ENCODE data around the gene SSR4. TPM values are rescaled to one million over a fixed set of nuclear protein-coding genes. Genes with fewer than 3 reads are reported as not detected.

The SSR4 gene
- total and polyA plus RNA-seq, 2 donors (not counting 1 experiment from before 2014, with no cell fraction given), result 134 to 297 TPM

DNA sequence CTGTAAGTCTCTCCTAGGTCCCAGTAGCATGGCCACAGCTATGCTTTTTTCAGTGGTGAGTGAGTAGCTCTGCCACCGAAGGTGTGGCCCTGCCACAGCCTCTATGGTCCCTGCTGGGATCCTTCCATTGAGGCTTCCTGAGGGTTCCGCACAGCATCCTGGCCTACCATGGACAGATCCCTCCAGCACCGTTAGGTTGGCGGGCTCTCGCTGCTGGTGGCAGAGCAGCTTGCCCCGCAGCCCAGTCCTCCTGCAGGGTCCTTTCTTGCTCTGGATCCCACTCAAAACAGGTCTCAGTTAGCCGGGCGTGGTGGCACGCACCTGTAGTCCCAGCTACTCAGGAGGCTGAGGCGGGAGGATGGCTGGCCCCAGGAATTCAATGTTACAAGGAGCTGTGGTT, 38.3 kb downstream of the SSR4 start:
- Histone ChIP-seq H3K9ac (ENCODE audit: low read length) (no peak overlapping the region), H4K20me1 (ENCODE audit: control insufficient read depth, insufficient read depth, low read length, poor library complexity, severe bottlenecking) (no peaks in the 10 kb centered on the region), H3K4me2 (replicated peaks; ENCODE audit: low read depth, low read length, poor library complexity, severe bottlenecking) (no peak overlapping the region), H3K79me2 (ENCODE audit: control insufficient read depth, insufficient read depth, low read length) (no peaks in the 10 kb centered on the region), H3K4me1 (ENCODE audit: control insufficient read depth in 2 of 2, insufficient read depth in 2 of 2, low read length in 2 of 2) (peaks cover 7 to 16% of the 10 kb centered on the region in 2 donors), H3K36me3 (replicated peaks in 1 of 2; ENCODE audit: control extremely low read depth in 1 of 2, control insufficient read depth in 1 of 2, extremely low read depth in 1 of 2, insufficient read depth in 2 of 2, low read length in 1 of 2) (no peaks in the 10 kb centered on the region), H3K27me3 (replicated peaks in 1 of 4; ENCODE audit: control extremely low read depth in 1 of 4, control insufficient read depth in 3 of 4, insufficient read depth in 4 of 4, low read length in 3 of 4) (peaks cover 0 to 37% (median 8%) of the 10 kb centered on the region in 4 experiments), H3K9me3 (ENCODE audit: control extremely low read depth in 1 of 3, control insufficient read depth in 2 of 3, insufficient read depth in 1 of 3, low read length in 2 of 3) (peaks cover 0 to 9% (median 0%) of the 10 kb centered on the region in 3 donors), H3K27ac (ENCODE audit: low read length in 2 of 2) (no peak overlapping the region), H2AFZ (ENCODE audit: insufficient read depth, low read depth, low read length, poor library complexity, severe bottlenecking) (no peak overlapping the region), H3K4me3 (ENCODE audit: control extremely low read depth in 1 of 5, extremely low read depth in 1 of 5, insufficient read depth in 1 of 5, low read depth in 2 of 5, low read length in 4 of 5) (no peak overlapping the region)
- 93% methylated on average over 6 of the region's 10 CpGs for whole genome bisulfite sequencing (ENCODE audit: insufficient coverage)
- H3K4me3 Mint-ChIP-seq, result no peak overlapping the region
- ATAC-seq (ENCODE audit: low read depth), result no peak
- DNase-seq, result no peak
- no peaks in the 10 kb centered on the region for H3K9me3 Mint-ChIP-seq (ENCODE audit: insufficient read depth)
- no peak for TF ChIP-seq EZH2 (IDR thresholded peaks at IDR 0.05; ENCODE audit: borderline replicate concordance, insufficient read depth, low read depth, low read length, poor library complexity, severe bottlenecking)
- TF ChIP-seq, protein P1, sequence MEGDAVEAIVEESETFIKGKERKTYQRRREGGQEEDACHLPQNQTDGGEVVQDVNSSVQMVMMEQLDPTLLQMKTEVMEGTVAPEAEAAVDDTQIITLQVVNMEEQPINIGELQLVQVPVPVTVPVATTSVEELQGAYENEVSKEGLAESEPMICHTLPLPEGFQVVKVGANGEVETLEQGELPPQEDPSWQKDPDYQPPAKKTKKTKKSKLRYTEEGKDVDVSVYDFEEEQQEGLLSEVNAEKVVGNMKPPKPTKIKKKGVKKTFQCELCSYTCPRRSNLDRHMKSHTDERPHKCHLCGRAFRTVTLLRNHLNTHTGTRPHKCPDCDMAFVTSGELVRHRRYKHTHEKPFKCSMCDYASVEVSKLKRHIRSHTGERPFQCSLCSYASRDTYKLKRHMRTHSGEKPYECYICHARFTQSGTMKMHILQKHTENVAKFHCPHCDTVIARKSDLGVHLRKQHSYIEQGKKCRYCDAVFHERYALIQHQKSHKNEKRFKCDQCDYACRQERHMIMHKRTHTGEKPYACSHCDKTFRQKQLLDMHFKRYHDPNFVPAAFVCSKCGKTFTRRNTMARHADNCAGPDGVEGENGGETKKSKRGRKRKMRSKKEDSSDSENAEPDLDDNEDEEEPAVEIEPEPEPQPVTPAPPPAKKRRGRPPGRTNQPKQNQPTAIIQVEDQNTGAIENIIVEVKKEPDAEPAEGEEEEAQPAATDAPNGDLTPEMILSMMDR (IDR thresholded peaks at IDR 0.05), result no peak
- no peak overlapping the region for H3K27ac Mint-ChIP-seq
- ChIA-PET POLR2A (no interaction called here), CTCF (no interaction called here)
- peaks cover 21% of the 10 kb centered on the region for H3K27me3 Mint-ChIP-seq
- H3K4me1 Mint-ChIP-seq, result peaks cover 3% of the 10 kb centered on the region
- intact Hi-C loops (cut with micrococcal nuclease), result no loop called here

DNA sequence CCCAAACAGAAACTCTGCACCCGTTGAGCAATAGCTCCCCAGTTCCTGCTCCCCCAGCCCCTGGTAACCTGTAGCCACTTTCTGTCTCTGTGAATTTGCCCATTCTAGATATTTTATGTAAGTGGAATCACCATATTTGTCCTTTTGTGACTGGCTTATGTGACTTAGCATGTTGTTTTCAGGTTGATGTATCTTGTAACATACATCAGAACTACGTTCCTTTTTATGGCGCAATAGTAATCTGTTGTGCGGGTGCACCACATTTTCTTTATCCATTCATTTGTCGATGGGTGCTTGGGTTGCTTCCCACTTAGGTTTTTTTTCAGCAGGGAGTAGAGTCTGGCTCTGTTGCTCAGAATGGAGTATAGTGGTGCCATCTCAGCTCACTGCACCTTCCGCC, 42.5 kb downstream of the SSR4 start:
- Histone ChIP-seq H3K79me2 (ENCODE audit: control insufficient read depth, insufficient read depth, low read length) (no peaks in the 10 kb centered on the region), H4K20me1 (ENCODE audit: control insufficient read depth, insufficient read depth, low read length, poor library complexity, severe bottlenecking) (no peaks in the 10 kb centered on the region), H3K4me1 (ENCODE audit: control insufficient read depth in 2 of 2, insufficient read depth in 2 of 2, low read length in 2 of 2) (no peaks in the 10 kb centered on the region), H3K9me3 (ENCODE audit: control extremely low read depth in 1 of 3, control insufficient read depth in 2 of 3, insufficient read depth in 1 of 3, low read length in 2 of 3) (peaks cover 0 to under 1% (median 0%) of the 10 kb centered on the region in 3 donors), H3K36me3 (replicated peaks in 1 of 2; ENCODE audit: control extremely low read depth in 1 of 2, control insufficient read depth in 1 of 2, extremely low read depth in 1 of 2, insufficient read depth in 2 of 2, low read length in 1 of 2) (no peaks in the 10 kb centered on the region), H3K27ac (ENCODE audit: low read length in 2 of 2) (no peak overlapping the region), H3K4me2 (replicated peaks; ENCODE audit: low read depth, low read length, poor library complexity, severe bottlenecking) (no peak overlapping the region), H3K4me3 (ENCODE audit: control extremely low read depth in 1 of 5, extremely low read depth in 1 of 5, insufficient read depth in 1 of 5, low read depth in 2 of 5, low read length in 4 of 5) (no peak overlapping the region), H3K27me3 (replicated peaks in 1 of 4; ENCODE audit: control extremely low read depth in 1 of 4, control insufficient read depth in 3 of 4, insufficient read depth in 4 of 4, low read length in 3 of 4) (peaks cover 0 to 6% (median 0%) of the 10 kb centered on the region in 4 experiments), H2AFZ (ENCODE audit: insufficient read depth, low read depth, low read length, poor library complexity, severe bottlenecking) (no peak overlapping the region), H3K9ac (ENCODE audit: low read length) (no peak overlapping the region)
- Mint-ChIP-seq H3K27me3 (peaks cover 14% of the 10 kb centered on the region), H3K9me3 (ENCODE audit: insufficient read depth) (no peaks in the 10 kb centered on the region), H3K27ac (no peak overlapping the region), H3K4me1 (no peaks in the 10 kb centered on the region), H3K4me3 (no peak overlapping the region)
- DNase-seq (no peak), ATAC-seq (ENCODE audit: low read depth) (no peak)
- intact Hi-C loops (cut with micrococcal nuclease), result no loop called here
- POLR2A ChIA-PET, result interaction anchor here (0.7 kb wide), 1 partner anchor 33 kb away, joined by 5 read pairs; no protein-coding TSS in a partner anchor
- TF ChIP-seq, protein P1 (IDR thresholded peaks at IDR 0.05), result no peak
- TF ChIP-seq EZH2 (IDR thresholded peaks at IDR 0.05; ENCODE audit: borderline replicate concordance, insufficient read depth, low read depth, low read length, poor library complexity, severe bottlenecking), result no peak
- CTCF ChIA-PET, result interaction anchor here (0.7 kb wide), 1 partner anchor 10 kb away, joined by 3 read pairs; no protein-coding TSS in a partner anchor
- no CpG with 5 or more reads among the region's 6 CpGs for WGBS (ENCODE audit: insufficient coverage)

All from B cell (primary cell).